Endothelial cell of umbilical vein (primary cell): ENCODE measurements around the gene FCF1. TPM values are rescaled to one million over a fixed set of nuclear protein-coding genes. Genes with fewer than 3 reads are reported as not detected.

Experiments used
- BruUV-seq: library from RNA; stranded (reverse); fragments of 400-500 nt; replicated peaks from 2 replicates; lab custom pipeline; 2021; lab: Mats Ljungman, UMichigan
- CTCF ChIA-PET: fragments of 300-600, 350-600 bp; sonication (Branson Sonifier 250); formaldehyde crosslinking; loops from one replicate; lab custom pipeline; 2021; ENCODE audit warnings: antibody characterized with exemption, inconsistent platforms; lab: Charles Lee
- POLR2A ChIA-PET: fragments of 300-600, 350-600 bp; sonication (Branson Sonifier 250); formaldehyde crosslinking; loops from one replicate; lab custom pipeline; 2021; ENCODE audit warnings: antibody characterized with exemption, inconsistent platforms; lab: Charles Lee
- DNase-seq: peaks from one replicate; pipeline ENCODE4 v3.0.0-alpha.2; 2011; ENCODE audit warnings: low read depth, low spot score
- FAIRE-seq: peaks from 2 replicates; lab custom pipeline; 2011; peaks lifted over from hg19 to GRCh38; lab: Jason Lieb, UNC
- H2AFZ ChIP-seq: 2 replicates; pipeline ENCODE4 v1.6.0; 2012; ENCODE audit warnings: low read depth, low read length, control low read depth, inconsistent platforms
- H3K27ac ChIP-seq: 2 replicates; pipeline ENCODE4 v1.5.1; 2011; ENCODE audit warnings: low read depth, mild to moderate bottlenecking, control low read depth, low read length, moderate library complexity; ENCODE audit not compliant: insufficient read depth
- H3K27me3 ChIP-seq, 2 experiments: 2 replicates each; pipeline versions ENCODE4 v1.6.0 to v1.6.1; 2011; ENCODE audit warnings: low read length in 2 of 2, mixed read lengths in 1 of 2; ENCODE audit not compliant: control insufficient read depth in 2 of 2, insufficient read depth in 2 of 2
- H3K36me3 ChIP-seq, 2 experiments: 2 replicates in 1 of 2; 3 replicates in 1 of 2; pipeline ENCODE4 v1.5.1; 2011; ENCODE audit warnings: low read length in 2 of 2, mild to moderate bottlenecking in 1 of 2, moderate library complexity in 1 of 2; ENCODE audit not compliant: control insufficient read depth in 2 of 2, insufficient read depth in 2 of 2; ENCODE audit errors: extremely low read depth in 1 of 2
- H3K4me1 ChIP-seq: 3 replicates; pipeline ENCODE4 v1.5.1; 2011; ENCODE audit warnings: mild to moderate bottlenecking, low read length; ENCODE audit not compliant: control insufficient read depth, insufficient read depth; ENCODE audit errors: extremely low read depth
- H3K4me2 ChIP-seq: 2 replicates; pipeline ENCODE4 v1.6.1; 2011; ENCODE audit warnings: low read length, control low read depth, mixed read lengths; ENCODE audit not compliant: insufficient read depth
- H3K4me3 ChIP-seq, 3 experiments: fragments of 200-600 bp in 1 of 3; sonication (generic), shearing (Covaris generic) in 1 of 3; replicated peaks in 1 of 3; 2 replicates each; pipeline ENCODE4 v1.5.1; 2011 to 2016; ENCODE audit warnings: control low read depth in 3 of 3, low read length in 3 of 3, mild to moderate bottlenecking in 2 of 3, inconsistent platforms in 1 of 3, low read depth in 1 of 3, moderate library complexity in 1 of 3; ENCODE audit not compliant: insufficient read depth in 1 of 3
- H3K79me2 ChIP-seq: 2 replicates; pipeline ENCODE4 v1.6.0; 2012; ENCODE audit warnings: low read length, inconsistent platforms; ENCODE audit not compliant: control insufficient read depth, insufficient read depth
- H3K9ac ChIP-seq: replicated peaks from 2 replicates; pipeline ENCODE3; 2011; ENCODE audit warnings: low read length, control low read depth; ENCODE audit not compliant: insufficient read depth; ENCODE audit errors: extremely low read depth
- H3K9me1 ChIP-seq: replicated peaks from 3 replicates; pipeline ENCODE4 v1.6.0; 2011; ENCODE audit warnings: mild to moderate bottlenecking, low read length; ENCODE audit not compliant: control insufficient read depth, insufficient read depth; ENCODE audit errors: extremely low read depth
- H3K9me3 ChIP-seq: replicated peaks from 2 replicates; pipeline ENCODE4 v1.5.1; 2012; ENCODE audit warnings: low read length, inconsistent platforms; ENCODE audit not compliant: control insufficient read depth, insufficient read depth
- H4K20me1 ChIP-seq: replicated peaks from 2 replicates; pipeline ENCODE3; 2011; ENCODE audit warnings: mild to moderate bottlenecking, low read length; ENCODE audit not compliant: control insufficient read depth, insufficient read depth; ENCODE audit errors: extremely low read depth
- CTCF ChIP-seq, 2 donors: IDR thresholded peaks; 1 replicate in 1 of 2; 2 replicates in 1 of 2; pipeline ENCODE4 v1.5.1; 2011; ENCODE audit warnings: low read length in 2 of 2, mild to moderate bottlenecking in 2 of 2, moderate library complexity in 2 of 2, control low read depth in 1 of 2, inconsistent platforms in 1 of 2, low read depth in 1 of 2; ENCODE audit not compliant: insufficient read depth in 1 of 2; ENCODE audit errors: extremely low read depth in 1 of 2
- EZH2 ChIP-seq: IDR thresholded peaks from 2 replicates; pipeline ENCODE4 v1.6.1; 2012; ENCODE audit warnings: borderline replicate concordance, low read depth, mild to moderate bottlenecking, moderate library complexity, low read length, inconsistent platforms; ENCODE audit not compliant: severe bottlenecking
- FOS ChIP-seq: IDR thresholded peaks from 2 replicates; pipeline ENCODE4 v1.6.1; 2011; ENCODE audit warnings: mild to moderate bottlenecking, low read length, moderate library complexity, borderline replicate concordance; ENCODE audit not compliant: insufficient read depth
- GATA2 ChIP-seq: IDR thresholded peaks from 2 replicates; pipeline ENCODE4 v1.7.0; 2011; ENCODE audit warnings: low read depth, mild to moderate bottlenecking, moderate library complexity, mixed read lengths, low read length; ENCODE audit not compliant: insufficient read length, insufficient read depth
- JUN ChIP-seq: IDR thresholded peaks from 2 replicates; pipeline ENCODE4 v1.6.1; 2011; ENCODE audit warnings: borderline replicate concordance, low read depth; ENCODE audit not compliant: insufficient read length, insufficient read depth
- MYC ChIP-seq: IDR thresholded peaks from one replicate; pipeline ENCODE4 v1.6.1; 2011; ENCODE audit warnings: mild to moderate bottlenecking, low read depth, low read length
- POLR2A ChIP-seq: IDR thresholded peaks from 2 replicates; pipeline ENCODE4 v1.6.1; 2012; ENCODE audit warnings: low read depth, mild to moderate bottlenecking, control low read depth, low read length
- POLR2AphosphoS5 ChIP-seq: IDR thresholded peaks from 2 replicates; pipeline ENCODE4 v1.6.1; 2012; ENCODE audit warnings: low read depth, mild to moderate bottlenecking, control low read depth, low read length, moderate library complexity; ENCODE audit not compliant: insufficient read depth
- dilution Hi-C: fragments of 300-500 bp; cut with MboI; formaldehyde crosslinking; loops from one replicate; pipeline ENCODE4 v1.15.0; 2019; ENCODE audit warnings: low sequenced_read_pairs; ENCODE audit not compliant: extremely low pct_ligation_motif_present
- intact Hi-C: fragments of 100-400 bp; cut with micrococcal nuclease; formaldehyde crosslinking; loops from one replicate; pipeline ENCODE4 v1.10.0; 2022
- polyA plus RNA-seq, 4 experiments: library from polyadenylated mRNA; depleted of rRNA in 3 of 4; stranded (reverse) in 3 of 4; unstranded in 1 of 4; fragments of >200 nt; gene quantifications; 2 replicates each; pipeline versions ENCODE4 v1.2.1 to v1.2.3, GENCODE V29; 2011 to 2012; ENCODE audit warnings: missing spikeins in 1 of 4
- total RNA-seq: library from RNA; stranded (reverse); gene quantifications from 2 replicates; pipeline ENCODE4 v1.2.3, GENCODE V29; 2021

FCF1 gene
- total and polyA plus RNA-seq, 2 donors (not counting 3 experiments of a cell fraction or from before 2014, with no cell fraction given) = 26.2 to 58.2 TPM

GRCh38 chr14:74765721-74766120 lies 52.8 kb downstream of the FCF1 start:
- Histone ChIP-seq H3K4me3 (peak overlapping the region; percentile 59 to 92 (median 90)), H4K20me1 (peaks cover 14% of the 10 kb centered on the region), H3K9me3 (no peaks in the 10 kb centered on the region), H3K79me2 (peaks cover 69% of the 10 kb centered on the region), H3K27me3 (no peaks in the 10 kb centered on the region), H2AFZ (no peak overlapping the region), H3K4me1 (peaks cover 25% of the 10 kb centered on the region), H3K27ac (no peak overlapping the region), H3K36me3 (no peaks in the 10 kb centered on the region), H3K9ac (peak overlapping the region; percentile 91), H3K9me1 (no peaks in the 10 kb centered on the region), H3K4me2 (peak overlapping the region; percentile 88)
- FAIRE-seq (no peak), DNase-seq (peak; percentile 10)
- BruUV-seq = no TSS peak
- CTCF ChIA-PET = no interaction called here
- dilution Hi-C loops (no loop called here), intact Hi-C loops (no loop called here)
- TF ChIP-seq JUN = no peak
- TF ChIP-seq POLR2A = no peak
- TF ChIP-seq FOS = no peak
- TF ChIP-seq GATA2 = no peak
- TF ChIP-seq POLR2AphosphoS5 = no peak
- no peak for TF ChIP-seq MYC
- no peak for TF ChIP-seq EZH2
- no peak for TF ChIP-seq CTCF (IDR thresholded peaks at IDR 0.05; ENCODE audit: extremely low read depth in 1 of 2, insufficient read depth in 1 of 2, low read depth in 1 of 2, low read length in 2 of 2)
- POLR2A ChIA-PET = interaction anchor here (0.6 kb wide), 1 partner anchor 170 kb away, joined by 4 read pairs; no protein-coding TSS in a partner anchor
